Activated T-helper 2 cell treated with anti-CD3 and anti-CD28 coated beads, Interferon-gamma antibody, Interleukin-2, Interleukin-4, amounts not matched to agents 10 μg/mL and 5 μg/mL and 100 μg/mL, durations not matched to agents 14 hours and 24 hours and 36 hours (primary cell): ENCODE measurements around the gene GGCT. TPM values are rescaled to one million over a fixed set of nuclear protein-coding genes. Genes with fewer than 3 reads are reported as not detected.
"Not testable (repeated sequence)": the region's sequence is repeated elsewhere in the genome, so short reads cannot be mapped to it uniquely, and the experiment has no call there.

ENCODE experiments used
- DNase-seq: peaks from one replicate; pipeline ENCODE4 v3.0.0; 2021; ENCODE audit warnings: low spot score
- H3K27ac Mint-ChIP-seq: one replicate; pipeline ENCODE4 v1.8.0; 2021; ENCODE audit warnings: mixed read lengths
- H3K27me3 Mint-ChIP-seq: one replicate; pipeline ENCODE4 v1.8.0; 2021; ENCODE audit warnings: low read depth, mixed read lengths
- H3K36me3 Mint-ChIP-seq: one replicate; pipeline ENCODE4 v1.8.0; 2021; ENCODE audit warnings: low read depth, mixed read lengths
- H3K4me1 Mint-ChIP-seq: one replicate; pipeline ENCODE4 v1.8.0; 2021; ENCODE audit warnings: low read depth, mixed read lengths
- H3K4me3 Mint-ChIP-seq: one replicate; pipeline ENCODE4 v1.8.0; 2021; ENCODE audit warnings: low read depth, mild to moderate bottlenecking, moderate library complexity, mixed read lengths
- H3K9me3 Mint-ChIP-seq: one replicate; pipeline ENCODE4 v1.8.0; 2021; ENCODE audit warnings: mixed read lengths
- intact Hi-C: fragments of 100-400 bp; cut with micrococcal nuclease; formaldehyde crosslinking; loops from one replicate; pipeline ENCODE4 v1.15.1; 2023
- total RNA-seq: library from RNA; stranded (reverse); gene quantifications from 2 replicates; pipeline ENCODE4 v1.2.3, GENCODE V29; 2022

GGCT gene
- total RNA-seq, 1 donor from 2014 or later: 71.6 TPM

DNA sequence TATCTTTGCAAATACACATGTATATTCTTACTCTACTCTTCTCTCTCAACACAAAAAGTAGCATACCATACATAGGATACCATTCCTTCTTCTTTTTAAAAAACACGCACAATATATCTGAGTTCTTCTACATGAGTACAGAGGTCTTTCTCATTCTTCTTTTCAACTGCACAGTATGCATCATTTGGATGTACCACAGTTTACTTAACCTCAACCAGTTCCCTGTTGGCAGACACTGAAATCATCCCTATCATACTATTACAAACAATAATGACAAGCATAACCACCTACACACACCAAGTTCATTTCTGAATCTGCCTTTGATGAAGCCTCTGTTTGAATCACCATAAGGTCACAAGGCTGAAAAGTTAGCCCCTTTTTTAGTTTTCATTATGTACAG, 25.7 kb upstream of the GGCT start:
- no peak overlapping the region for H3K27ac Mint-ChIP-seq
- H3K4me1 Mint-ChIP-seq: peaks cover 2% of the 10 kb centered on the region
- H3K9me3 Mint-ChIP-seq: no peaks in the 10 kb centered on the region
- H3K4me3 Mint-ChIP-seq: no peak overlapping the region
- no peaks in the 10 kb centered on the region for H3K36me3 Mint-ChIP-seq
- H3K27me3 Mint-ChIP-seq: no peaks in the 10 kb centered on the region
- no peak for DNase-seq
- intact Hi-C loops: no loop called here

DNA sequence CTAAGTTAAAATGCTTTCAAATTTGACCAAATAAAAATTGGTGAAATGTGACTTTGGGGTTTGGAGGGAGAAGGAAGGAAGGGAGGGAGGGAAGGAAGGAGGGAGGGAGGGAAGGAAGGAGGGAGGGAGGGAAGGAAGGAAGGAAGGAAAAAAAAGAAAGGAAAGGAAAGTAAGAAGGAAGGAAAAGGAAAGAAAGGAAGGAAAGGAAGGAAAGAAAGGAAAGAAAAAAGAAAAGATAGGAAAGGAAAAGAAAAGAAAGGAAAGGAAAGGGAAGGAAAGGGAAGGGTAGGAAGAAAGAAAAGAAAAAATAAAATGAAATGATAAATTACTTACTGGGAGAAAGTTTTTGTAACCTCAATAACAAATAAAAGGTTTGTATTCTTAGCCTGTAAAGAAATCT, 24.1 kb upstream of the GGCT start:
- H3K9me3 Mint-ChIP-seq: no peaks in the 10 kb centered on the region
- H3K27me3 Mint-ChIP-seq: no peaks in the 10 kb centered on the region
- no peak overlapping the region for H3K4me3 Mint-ChIP-seq
- no peak for DNase-seq
- no peaks in the 10 kb centered on the region for H3K36me3 Mint-ChIP-seq
- no peak overlapping the region for H3K27ac Mint-ChIP-seq
- intact Hi-C loops: no loop called here
- H3K4me1 Mint-ChIP-seq: peaks cover 2% of the 10 kb centered on the region

DNA sequence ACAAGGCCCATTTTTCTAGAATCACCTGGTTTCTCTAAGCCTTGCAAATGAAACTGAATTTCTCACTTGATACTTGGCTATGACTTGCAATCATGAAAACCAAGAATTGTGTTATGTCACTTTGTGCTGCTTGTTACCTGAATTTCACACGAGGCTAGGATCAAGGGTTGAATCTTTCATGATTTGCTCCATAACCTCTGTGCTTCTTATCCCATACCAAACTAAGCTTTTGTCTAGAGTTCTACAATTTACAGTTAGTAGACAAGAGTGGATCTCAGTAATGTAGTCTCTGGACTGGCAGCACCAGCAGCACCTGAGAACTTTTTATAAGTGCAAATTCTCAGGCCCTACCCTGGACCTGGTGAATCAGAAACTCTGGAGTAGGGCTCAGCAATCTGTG, 22.7 kb upstream of the GGCT start:
- H3K27me3 Mint-ChIP-seq, intact Hi-C loops, H3K4me1 Mint-ChIP-seq, H3K36me3 Mint-ChIP-seq, H3K4me3 Mint-ChIP-seq, H3K27ac Mint-ChIP-seq, H3K9me3 Mint-ChIP-seq, DNase-seq: not testable (repeated sequence)

DNA sequence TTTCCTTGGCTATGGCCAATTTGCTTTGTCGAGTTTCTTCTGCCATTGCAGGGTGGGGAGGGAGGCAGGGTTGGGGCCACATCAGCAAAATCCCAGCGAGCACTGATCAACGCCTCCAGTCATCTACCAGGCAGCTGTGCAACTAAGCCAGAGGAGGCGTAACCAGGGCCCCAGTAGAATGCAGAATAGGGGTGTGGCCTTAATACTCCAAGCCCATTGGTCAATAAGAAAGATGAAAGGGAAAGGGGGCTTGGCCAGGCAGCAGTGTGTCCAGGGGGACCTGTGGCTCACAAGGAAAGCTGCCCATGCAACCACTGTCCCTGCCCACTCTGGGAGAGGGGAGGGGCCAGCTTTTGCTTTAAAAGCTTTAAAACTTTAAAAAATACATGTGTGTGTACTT, 21.5 kb upstream of the GGCT start:
- Mint-ChIP-seq H3K27ac (no peak overlapping the region), H3K27me3 (no peaks in the 10 kb centered on the region)
- intact Hi-C loops: no loop called here

DNA sequence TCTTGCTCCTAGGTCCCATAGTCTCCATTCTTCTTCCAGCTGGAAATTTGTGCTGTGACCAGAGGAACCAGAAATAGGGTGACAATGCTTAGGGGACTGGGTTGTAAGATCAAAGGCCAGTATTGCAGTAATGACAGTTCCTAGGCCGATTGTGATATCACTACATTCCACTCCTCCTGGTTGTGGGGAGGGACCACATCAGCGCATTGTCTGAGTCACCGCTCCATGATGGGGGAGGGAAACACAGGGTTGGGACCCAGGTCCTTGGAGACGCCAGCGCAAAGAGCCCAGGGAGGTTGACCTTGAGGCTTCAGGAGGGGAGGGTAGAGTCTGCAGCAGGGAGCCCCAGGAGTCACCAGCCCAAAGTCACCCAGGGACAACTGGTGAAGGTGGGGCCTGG, 20.8 kb upstream of the GGCT start:
- Mint-ChIP-seq H3K27me3 (no peaks in the 10 kb centered on the region), H3K4me1 (peaks cover 10% of the 10 kb centered on the region), H3K36me3 (no peaks in the 10 kb centered on the region), H3K4me3 (no peak overlapping the region), H3K9me3 (no peaks in the 10 kb centered on the region), H3K27ac (no peak overlapping the region)
- DNase-seq: no peak
- intact Hi-C loops: no loop called here

More for the DNA sequence above, 21.5 kb upstream of the GGCT start:
- Mint-ChIP-seq H3K36me3 (no peaks in the 10 kb centered on the region), H3K4me1 (peaks cover 7% of the 10 kb centered on the region), H3K4me3 (no peak overlapping the region), H3K9me3 (no peaks in the 10 kb centered on the region)
- no peak for DNase-seq

DNA sequence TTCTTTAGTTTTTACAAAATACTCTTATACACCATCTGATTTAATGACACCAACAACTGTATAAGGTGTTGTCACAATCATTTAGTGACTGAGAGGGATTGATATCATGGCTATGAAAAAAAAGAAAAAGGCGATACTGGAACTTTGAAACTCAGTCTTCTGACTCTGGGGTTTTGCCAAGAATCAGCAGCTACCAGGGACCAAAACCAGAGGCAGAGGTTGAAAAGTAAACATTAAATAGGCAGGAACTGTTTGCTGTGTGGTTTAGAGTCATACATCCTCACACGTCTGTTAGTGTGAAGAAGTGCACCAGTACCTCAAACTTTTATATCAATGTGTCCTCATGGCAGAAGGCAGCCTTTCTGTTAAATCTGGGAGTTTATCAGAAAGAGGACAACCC, 19.9 kb upstream of the GGCT start:
- intact Hi-C loops: no loop called here
- DNase-seq: no peak
- Mint-ChIP-seq H3K4me1 (peaks cover 12% of the 10 kb centered on the region), H3K9me3 (no peaks in the 10 kb centered on the region), H3K4me3 (no peak overlapping the region), H3K36me3 (no peaks in the 10 kb centered on the region), H3K27ac (no peak overlapping the region), H3K27me3 (no peaks in the 10 kb centered on the region)

DNA sequence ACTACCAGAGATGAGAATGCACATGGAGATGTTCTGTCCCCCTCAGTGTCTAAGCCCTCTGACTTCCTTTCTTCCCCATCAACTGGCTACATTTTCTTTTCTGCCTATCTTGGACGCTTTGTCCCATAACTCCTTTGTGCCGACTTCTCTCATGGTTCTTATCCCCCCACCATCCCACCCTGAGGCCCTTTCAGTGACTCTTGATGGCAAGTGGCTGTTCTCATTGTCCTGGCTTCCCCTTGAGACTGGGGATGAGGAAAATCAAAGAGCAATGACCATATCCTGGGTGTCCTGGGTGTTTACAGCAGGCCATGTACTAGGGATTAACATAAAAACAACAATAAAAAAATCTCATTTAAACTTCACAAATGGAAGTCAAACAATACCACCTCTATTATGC, 18.8 kb upstream of the GGCT start:
- Mint-ChIP-seq H3K9me3 (no peaks in the 10 kb centered on the region), H3K4me1 (peaks cover 12% of the 10 kb centered on the region), H3K27ac (no peak overlapping the region), H3K36me3 (no peaks in the 10 kb centered on the region), H3K27me3 (no peaks in the 10 kb centered on the region), H3K4me3 (no peak overlapping the region)
- DNase-seq: no peak
- intact Hi-C loops: no loop called here

DNA sequence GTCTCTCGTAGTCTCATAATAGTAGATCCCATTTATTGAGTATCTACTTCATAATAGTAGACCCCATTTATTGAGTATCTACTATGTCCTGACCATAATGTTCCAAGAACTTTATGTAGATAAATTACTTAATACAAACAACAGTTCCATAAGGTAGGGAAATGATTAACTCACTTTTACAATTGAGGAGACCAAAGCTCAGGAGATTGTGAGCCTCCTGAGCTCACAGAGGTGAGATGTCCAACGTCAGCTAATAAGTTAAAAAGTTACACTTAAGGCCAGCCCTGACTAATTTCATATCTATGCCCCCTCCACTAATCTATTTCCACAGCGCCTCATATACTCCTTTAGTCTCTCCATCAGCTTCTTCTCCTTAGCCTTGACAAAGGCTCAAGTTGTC, 17.5 kb upstream of the GGCT start:
- H3K9me3 Mint-ChIP-seq: no peaks in the 10 kb centered on the region
- H3K27me3 Mint-ChIP-seq: no peaks in the 10 kb centered on the region
- H3K4me3 Mint-ChIP-seq: no peak overlapping the region
- H3K27ac Mint-ChIP-seq: no peak overlapping the region
- H3K36me3 Mint-ChIP-seq: no peaks in the 10 kb centered on the region
- intact Hi-C loops: no loop called here
- peaks cover 12% of the 10 kb centered on the region for H3K4me1 Mint-ChIP-seq
- DNase-seq: no peak

DNA sequence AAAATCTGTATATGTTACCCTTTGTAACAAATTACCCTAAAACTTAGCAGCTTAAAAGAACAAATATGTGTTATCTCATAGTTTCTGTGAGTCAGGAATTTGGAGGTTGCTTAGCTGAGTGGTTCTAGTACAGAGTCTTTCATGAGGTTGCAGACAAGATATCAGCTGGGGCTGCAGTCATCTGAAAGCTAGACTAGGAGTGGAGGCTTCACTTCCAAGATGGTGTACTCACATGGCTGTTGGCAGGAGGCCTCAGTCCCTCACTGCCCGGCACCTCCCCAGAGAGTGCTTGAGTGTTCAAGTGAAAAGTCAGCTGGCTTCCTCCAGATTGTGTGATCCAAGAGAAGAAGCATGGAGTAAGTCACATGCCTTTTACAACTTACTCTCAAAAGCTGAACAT, 16.9 kb upstream of the GGCT start:
- Mint-ChIP-seq H3K36me3 (no peaks in the 10 kb centered on the region), H3K27ac (no peak overlapping the region)
- intact Hi-C loops: no loop called here

DNA sequence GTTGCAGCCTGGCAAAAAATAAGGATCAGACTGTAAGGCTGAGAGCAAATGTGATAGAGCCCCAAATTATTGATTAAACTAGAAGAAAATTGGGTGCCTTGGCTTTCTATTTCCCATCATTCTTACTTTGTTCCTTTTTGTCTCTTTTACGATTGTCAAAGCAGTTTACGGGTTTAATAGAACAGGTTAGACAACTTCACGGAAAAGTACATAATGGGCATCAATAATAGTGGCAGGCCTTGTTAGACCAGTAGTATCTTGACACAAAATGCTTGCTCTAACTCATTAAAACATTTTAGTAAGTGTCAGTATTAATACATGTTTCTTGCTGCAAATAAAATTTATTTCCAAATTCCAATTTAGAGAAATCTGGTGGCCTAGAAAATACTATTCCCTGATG, 14.5 kb upstream of the GGCT start:
- H3K4me3 Mint-ChIP-seq: no peak overlapping the region

More for the DNA sequence above, 16.9 kb upstream of the GGCT start:
- Mint-ChIP-seq H3K4me3 (no peak overlapping the region), H3K27me3 (no peaks in the 10 kb centered on the region), H3K4me1 (peaks cover 12% of the 10 kb centered on the region), H3K9me3 (no peaks in the 10 kb centered on the region)
- DNase-seq: no peak

DNA sequence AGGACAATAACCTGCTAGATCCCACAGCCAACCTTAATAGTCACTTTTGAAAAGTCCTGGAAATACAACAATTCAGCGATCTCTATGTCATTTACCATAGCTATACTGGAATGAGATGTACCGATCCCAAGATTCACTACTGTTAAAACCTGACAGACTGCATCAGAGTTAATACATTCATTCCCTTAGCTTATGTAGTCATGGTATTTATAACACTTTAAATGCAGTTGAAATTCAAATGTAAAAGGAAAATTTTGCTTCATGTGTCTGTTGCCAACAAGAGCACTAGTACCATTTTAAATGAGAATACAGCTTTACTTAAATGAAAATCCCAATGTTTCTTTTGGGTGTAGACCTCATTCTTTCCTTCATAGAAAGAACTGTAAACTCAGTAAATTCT, 11.1 kb upstream of the GGCT start:
- no peaks in the 10 kb centered on the region for H3K27me3 Mint-ChIP-seq
- no peaks in the 10 kb centered on the region for H3K36me3 Mint-ChIP-seq
- no peak overlapping the region for H3K27ac Mint-ChIP-seq
- no peaks in the 10 kb centered on the region for H3K9me3 Mint-ChIP-seq
- peaks cover 10% of the 10 kb centered on the region for H3K4me1 Mint-ChIP-seq
- intact Hi-C loops: no loop called here
- no peak overlapping the region for H3K4me3 Mint-ChIP-seq
- DNase-seq: no peak

More for the DNA sequence above, 14.5 kb upstream of the GGCT start:
- peaks cover 12% of the 10 kb centered on the region for H3K4me1 Mint-ChIP-seq
- intact Hi-C loops: no loop called here
- H3K9me3 Mint-ChIP-seq: no peaks in the 10 kb centered on the region
- no peak for DNase-seq
- H3K27ac Mint-ChIP-seq: no peak overlapping the region
- H3K27me3 Mint-ChIP-seq: no peaks in the 10 kb centered on the region
- no peaks in the 10 kb centered on the region for H3K36me3 Mint-ChIP-seq

DNA sequence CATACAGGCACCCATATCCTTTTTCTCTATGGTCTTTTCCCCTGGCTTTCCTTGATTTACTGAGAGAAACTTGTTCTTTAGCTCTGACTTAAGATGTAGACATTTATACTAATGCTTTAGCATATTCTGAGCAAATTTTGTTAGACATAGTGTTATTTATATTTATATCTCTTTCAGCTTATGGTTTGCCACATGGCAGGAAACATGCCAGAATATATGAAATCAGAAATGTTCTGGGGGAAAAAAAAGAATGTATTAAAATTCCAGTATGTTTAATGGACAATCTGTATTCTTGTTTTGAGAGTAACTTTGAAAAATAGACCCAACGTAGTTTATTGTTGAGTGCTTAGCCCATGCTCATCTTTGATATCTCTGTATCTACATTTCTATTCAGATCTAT, 10.1 kb upstream of the GGCT start:
- no peaks in the 10 kb centered on the region for H3K9me3 Mint-ChIP-seq
- intact Hi-C loops: no loop called here
- peaks cover 10% of the 10 kb centered on the region for H3K4me1 Mint-ChIP-seq
- H3K4me3 Mint-ChIP-seq: no peak overlapping the region
- H3K36me3 Mint-ChIP-seq: no peaks in the 10 kb centered on the region
- H3K27me3 Mint-ChIP-seq: no peaks in the 10 kb centered on the region
- H3K27ac Mint-ChIP-seq: no peak overlapping the region
- no peak for DNase-seq

DNA sequence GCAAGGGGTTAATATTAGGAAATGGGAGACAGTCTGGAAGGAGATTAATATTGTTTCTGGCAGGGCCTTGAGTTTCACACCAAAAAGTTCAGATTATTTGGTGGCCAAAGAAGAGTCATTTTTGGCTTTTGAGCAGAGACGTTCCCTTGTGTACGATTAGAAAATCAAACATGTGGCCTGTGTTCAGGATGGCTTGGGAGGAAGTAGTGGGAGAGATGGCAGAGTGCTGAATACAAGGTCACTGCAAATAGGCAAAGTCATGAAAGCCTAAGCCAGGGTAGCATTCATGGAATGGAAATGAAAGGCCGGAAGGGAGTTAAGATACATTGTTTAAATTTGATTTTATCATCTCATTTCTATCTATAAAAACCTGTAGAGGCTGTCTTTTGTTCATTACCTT, 9.5 kb upstream of the GGCT start:
- no peaks in the 10 kb centered on the region for H3K27me3 Mint-ChIP-seq
- no peak overlapping the region for H3K4me3 Mint-ChIP-seq
- H3K36me3 Mint-ChIP-seq: no peaks in the 10 kb centered on the region
- intact Hi-C loops: no loop called here
- peaks cover 16% of the 10 kb centered on the region for H3K4me1 Mint-ChIP-seq
- H3K9me3 Mint-ChIP-seq: no peaks in the 10 kb centered on the region
- no peak for DNase-seq
- H3K27ac Mint-ChIP-seq: no peak overlapping the region

DNA sequence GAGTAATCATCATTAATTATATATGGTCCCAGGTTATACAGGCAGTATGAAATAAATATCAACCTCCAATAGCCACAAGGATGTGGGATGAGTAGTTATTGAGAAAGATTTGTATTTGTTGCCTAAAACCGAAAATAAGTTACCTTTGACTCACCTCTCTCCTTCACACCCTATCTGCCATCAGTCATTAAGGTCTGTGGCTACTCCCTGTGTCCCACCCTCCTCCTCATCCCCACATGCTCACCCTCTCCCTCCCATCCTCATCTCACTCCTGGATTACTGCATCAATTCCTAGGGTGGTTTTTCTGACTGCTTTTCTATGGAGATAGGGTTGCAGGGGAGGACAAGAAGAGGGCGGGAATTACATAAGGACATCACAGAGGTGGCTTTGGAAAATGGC, 9.1 kb upstream of the GGCT start:
- Mint-ChIP-seq H3K4me3 (no peak overlapping the region), H3K4me1 (peaks cover 20% of the 10 kb centered on the region), H3K36me3 (no peaks in the 10 kb centered on the region), H3K9me3 (no peaks in the 10 kb centered on the region), H3K27ac (no peak overlapping the region), H3K27me3 (no peaks in the 10 kb centered on the region)
- DNase-seq: no peak
- intact Hi-C loops: no loop called here
